H1 (cell line): ENCODE data around the gene KLK6. TPM values are rescaled to one million over a fixed set of nuclear protein-coding genes. Genes with fewer than 3 reads are reported as not detected.

Experiments
- CTCF ChIA-PET: fragments of 300-600 bp; sonication (Branson Sonifier 250); formaldehyde crosslinking; loops from one replicate; lab custom pipeline; 2021; ENCODE audit not compliant: partially characterized antibody; lab: Charles Lee
- POLR2A ChIA-PET: fragments of 300-600 bp; sonication (Branson Sonifier 250); formaldehyde crosslinking; loops from one replicate; lab custom pipeline; 2021; ENCODE audit warnings: inconsistent platforms; ENCODE audit not compliant: partially characterized antibody; lab: Charles Lee
- DNase-seq, 2 experiments: peaks; one replicate each; pipeline versions ENCODE4 v3.0.0 to v3.0.0-alpha.2; 2010 to 2022; ENCODE audit warnings: low spot score in 2 of 2, low read depth in 1 of 2, mixed read lengths in 1 of 2
- FAIRE-seq: peaks from 2 replicates; lab custom pipeline; 2011; peaks lifted over from hg19 to GRCh38; lab: Jason Lieb, UNC
- H2AFZ ChIP-seq: 2 replicates; pipeline ENCODE4 v1.8.1; 2012; ENCODE audit warnings: low read length, inconsistent platforms
- H2AK5ac ChIP-seq: 2 replicates; pipeline ENCODE4 v1.6.1; 2013; ENCODE audit warnings: low read depth, low read length
- H2BK120ac ChIP-seq: replicated peaks from 2 replicates; pipeline ENCODE3; 2013; ENCODE audit warnings: low read depth, low read length, inconsistent platforms
- H2BK12ac ChIP-seq: 2 replicates; pipeline ENCODE4 v1.6.1; 2013; ENCODE audit warnings: low read depth, low read length
- H2BK15ac ChIP-seq: 2 replicates; pipeline ENCODE4 v1.6.1; 2013; ENCODE audit warnings: low read length
- H2BK20ac ChIP-seq: 2 replicates; pipeline ENCODE4 v1.6.1; 2013; ENCODE audit warnings: low read length
- H2BK5ac ChIP-seq: 2 replicates; pipeline ENCODE4 v1.6.1; 2013; ENCODE audit warnings: low read depth, low read length
- H3K14ac ChIP-seq: 2 replicates; pipeline ENCODE4 v1.6.1; 2013; ENCODE audit warnings: inconsistent platforms; ENCODE audit not compliant: insufficient read length
- H3K18ac ChIP-seq: 2 replicates; pipeline ENCODE4 v1.6.1; 2013; ENCODE audit warnings: low read length; ENCODE audit errors: extremely low read depth
- H3K23ac ChIP-seq: 2 replicates; pipeline ENCODE4 v1.6.1; 2013; ENCODE audit warnings: inconsistent platforms; ENCODE audit not compliant: insufficient read length
- H3K23me2 ChIP-seq: 2 replicates; pipeline ENCODE4 v1.6.1; 2013; ENCODE audit warnings: low read depth, low read length
- H3K27ac ChIP-seq: 2 replicates; pipeline ENCODE4 v1.6.1; 2011; ENCODE audit warnings: low read depth, low read length, inconsistent platforms
- H3K27me3 ChIP-seq, 4 experiments: replicated peaks in 1 of 4; 1 replicate in 1 of 4; 2 replicates in 3 of 4; pipeline versions ENCODE4 v1.6.1 to v1.8.1; 2011 to 2013; ENCODE audit warnings: low read length in 3 of 4, mild to moderate bottlenecking in 3 of 4, inconsistent platforms in 2 of 4, mixed read lengths in 2 of 4, moderate library complexity in 1 of 4; ENCODE audit not compliant: control insufficient read depth in 3 of 4, insufficient read depth in 3 of 4; ENCODE audit errors: extremely low read depth in 1 of 4
- H3K36me3 ChIP-seq, 4 experiments: 2 replicates each; pipeline versions ENCODE4 v1.6.1 to v1.8.1; 2011 to 2013; ENCODE audit warnings: mild to moderate bottlenecking in 4 of 4, low read length in 3 of 4, moderate library complexity in 2 of 4, control low read depth in 1 of 4, inconsistent platforms in 1 of 4; ENCODE audit not compliant: insufficient read depth in 4 of 4, control insufficient read depth in 2 of 4
- H3K4ac ChIP-seq: replicated peaks from 2 replicates; pipeline ENCODE3; 2013; ENCODE audit warnings: low read length, low read depth, mixed read lengths, inconsistent platforms; ENCODE audit not compliant: insufficient read length
- H3K4me1 ChIP-seq, 4 experiments: replicated peaks in 1 of 4; 1 replicate in 1 of 4; 2 replicates in 3 of 4; pipeline versions ENCODE4 v1.6.1 to v1.8.1; 2011 to 2013; ENCODE audit warnings: low read length in 3 of 4, inconsistent platforms in 2 of 4, mixed read lengths in 1 of 4; ENCODE audit not compliant: insufficient read depth in 4 of 4, control insufficient read depth in 3 of 4
- H3K4me2 ChIP-seq, 2 experiments: 2 replicates each; pipeline versions ENCODE4 v1.6.1 to v1.8.1; 2011 to 2013; ENCODE audit warnings: low read depth in 2 of 2, low read length in 2 of 2, control low read depth in 1 of 2, inconsistent platforms in 1 of 2, mild to moderate bottlenecking in 1 of 2; ENCODE audit not compliant: insufficient read depth in 1 of 2
- H3K4me3 ChIP-seq, 4 experiments: fragments of 200-600, 300-600 bp in 1 of 4; sonication (generic), shearing (Covaris generic), sonication (Bioruptor Twin) in 1 of 4; 2 replicates each; pipeline versions ENCODE4 v1.5.1 to v1.8.1; 2011 to 2016; ENCODE audit warnings: low read length in 4 of 4, low read depth in 3 of 4, control low read depth in 2 of 4, inconsistent platforms in 2 of 4, mild to moderate bottlenecking in 2 of 4, mixed read lengths in 1 of 4, moderate library complexity in 1 of 4; ENCODE audit not compliant: insufficient read depth in 2 of 4; ENCODE audit errors: extremely low read depth in 1 of 4
- H3K56ac ChIP-seq: replicated peaks from 2 replicates; pipeline ENCODE3; 2013; ENCODE audit warnings: low read depth, mild to moderate bottlenecking, mixed read lengths, low read length, inconsistent platforms; ENCODE audit not compliant: insufficient read length
- H3K79me1 ChIP-seq: 2 replicates; pipeline ENCODE4 v1.6.1; 2013; ENCODE audit warnings: low read depth, low read length, control low read depth
- H3K79me2 ChIP-seq, 2 experiments: 2 replicates each; pipeline versions ENCODE4 v1.6.1 to v1.8.1; 2012 to 2013; ENCODE audit warnings: low read length in 2 of 2, mild to moderate bottlenecking in 2 of 2, inconsistent platforms in 1 of 2; ENCODE audit not compliant: insufficient read depth in 2 of 2, control insufficient read depth in 1 of 2
- H3K9ac ChIP-seq, 4 experiments: replicated peaks in 1 of 4; 1 replicate in 1 of 4; 2 replicates in 3 of 4; pipeline versions ENCODE4 v1.6.1 to v1.8.1; 2011 to 2013; ENCODE audit warnings: low read depth in 3 of 4, low read length in 3 of 4, control low read depth in 2 of 4, mild to moderate bottlenecking in 2 of 4, moderate library complexity in 2 of 4, inconsistent platforms in 1 of 4; ENCODE audit errors: extremely low read depth in 1 of 4
- H3K9me3 ChIP-seq, 2 experiments: 2 replicates each; pipeline versions ENCODE4 v1.6.1 to v1.8.1; 2012 to 2013; ENCODE audit warnings: mild to moderate bottlenecking in 2 of 2, moderate library complexity in 2 of 2, control low read depth in 1 of 2, inconsistent platforms in 1 of 2, low read depth in 1 of 2, low read length in 1 of 2, mixed read lengths in 1 of 2; ENCODE audit not compliant: insufficient read depth in 2 of 2
- H4K20me1 ChIP-seq, 2 experiments: replicated peaks in 1 of 2; 2 replicates each; pipeline versions ENCODE3 to v1.8.1; 2011 to 2013; ENCODE audit warnings: inconsistent platforms in 2 of 2, low read length in 2 of 2, mild to moderate bottlenecking in 1 of 2; ENCODE audit not compliant: insufficient read depth in 2 of 2, control insufficient read depth in 1 of 2
- H4K5ac ChIP-seq: 2 replicates; pipeline ENCODE4 v1.6.1; 2013; ENCODE audit warnings: low read length, low read depth, mixed read lengths, inconsistent platforms; ENCODE audit not compliant: insufficient read length
- H4K8ac ChIP-seq: 2 replicates; pipeline ENCODE4 v1.8.0; 2013; ENCODE audit warnings: mild to moderate bottlenecking, moderate library complexity, low read length, inconsistent platforms; ENCODE audit not compliant: insufficient read depth; ENCODE audit errors: extremely low read depth
- H4K91ac ChIP-seq: replicated peaks from 2 replicates; pipeline ENCODE3; 2013; ENCODE audit warnings: low read length, mixed read lengths, inconsistent platforms; ENCODE audit not compliant: insufficient read length
- CREB1 ChIP-seq: IDR thresholded peaks from 2 replicates; pipeline ENCODE4 v1.6.1; 2012; ENCODE audit warnings: inconsistent platforms
- FOSL1 ChIP-seq: IDR thresholded peaks from 2 replicates; pipeline ENCODE4 v1.6.1; 2011; ENCODE audit warnings: mild to moderate bottlenecking, low read depth, low read length, moderate library complexity; ENCODE audit not compliant: insufficient read depth
- KDM4A ChIP-seq: IDR thresholded peaks from one replicate; pipeline ENCODE4 v1.7.1; 2012; ENCODE audit warnings: low read depth, mild to moderate bottlenecking, moderate library complexity, low read length, inconsistent platforms; ENCODE audit not compliant: severe bottlenecking
- WGBS, 2 experiments: shearing (Covaris generic) in 1 of 2; methylation state at CpG; one replicate each; pipeline versions ENCODE4 v1.1.6 to v1.1.7; 2013 to 2015; ENCODE audit warnings: low lambda C conversion rate in 2 of 2, mixed read lengths in 2 of 2, inconsistent platforms in 1 of 2, low coverage in 1 of 2, missing lambda C conversion rate in 1 of 2; ENCODE audit not compliant: insufficient replicate concordance in 2 of 2, insufficient coverage in 1 of 2, insufficient read length in 1 of 2; ENCODE audit errors: extremely low coverage in 1 of 2, missing lambda C conversion rate in 1 of 2; 5-methylcytosine and 5-hydroxymethylcytosine counted together
- polyA plus RNA-seq, 7 experiments: library from polyadenylated mRNA; depleted of rRNA in 3 of 7; stranded (reverse) in 5 of 7; unstranded in 2 of 7; fragments of >200 nt in 5 of 7; fragments of 200-250 nt in 2 of 7; gene quantifications; 1 replicate in 5 of 7; 2 replicates in 1 of 7; 4 replicates in 1 of 7; pipeline versions ENCODE4 v1.2.1 to v1.2.3, GENCODE V29; 2011 to 2013; ENCODE audit warnings: missing spikeins in 2 of 7, mixed read lengths in 2 of 7
- total RNA-seq: library from RNA; stranded (reverse); fragmentation: NEBNext Ultra II Directional; extraction: Animal tissue kit (Norgen Biotek cat#: 25700); gene quantifications from 2 replicates; pipeline ENCODE4 v1.2.1, GENCODE V29; 2021

The KLK6 gene
- total and polyA plus RNA-seq, 2 of the 8 experiments (the other 6 are each of a cell fraction or from before 2014, with no cell fraction given) = 0.69 to 3.2 TPM

DNA sequence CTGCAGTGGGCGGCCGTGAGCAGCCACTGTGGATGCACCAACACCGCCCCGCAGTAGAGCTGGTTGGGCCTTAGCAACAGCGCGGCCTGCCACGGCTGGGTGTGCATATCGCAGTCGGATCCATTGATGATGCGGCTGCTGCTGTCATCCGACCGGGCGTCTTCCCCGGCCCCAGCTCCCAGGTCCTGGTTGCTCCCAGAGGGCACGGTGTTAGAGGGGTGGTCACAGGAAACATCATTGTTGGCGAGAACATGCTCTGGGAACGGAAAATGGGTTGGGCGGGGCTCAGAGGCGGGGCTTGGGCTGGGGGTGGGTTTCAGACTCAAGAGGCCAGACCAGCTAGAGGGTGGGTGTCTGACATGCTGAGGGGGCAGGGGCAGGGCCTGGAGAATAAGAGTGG lies 19.5 kb downstream of the KLK6 start:
- H3K79me2 ChIP-seq = no peaks in the 10 kb centered on the region
- no peaks in the 10 kb centered on the region for H3K79me1 ChIP-seq
- no peak overlapping the region for H2BK15ac ChIP-seq
- H2BK20ac ChIP-seq = no peak overlapping the region
- H3K9ac ChIP-seq = no peak overlapping the region
- H3K4me2 ChIP-seq = no peak overlapping the region
- no peak overlapping the region for H4K5ac ChIP-seq
- POLR2A ChIA-PET = interaction anchor here (1.5 kb wide), 1 partner anchor 67 kb away, joined by 4 read pairs; no protein-coding TSS in a partner anchor
- H3K4me1 ChIP-seq = peaks cover 0 to 7% (median 4%) of the 10 kb centered on the region in 4 experiments; a peak in 6 of 7 replicates
- no peak overlapping the region for H2AFZ ChIP-seq
- no peak overlapping the region for H3K23ac ChIP-seq
- H2AK5ac ChIP-seq = no peak overlapping the region
- FAIRE-seq (no peak), DNase-seq (no peak)
- CTCF ChIA-PET = interaction anchor here (1.0 to 2.8 kb wide), 6 partner anchors 10 to 27 kb away, joined by 3 to 9 read pairs (median 4); no protein-coding TSS in a partner anchor
- no peak overlapping the region; the same call in 1 of the 2 replicates for H4K8ac ChIP-seq
- peaks cover 0 to 3% (median 0%) of the 10 kb centered on the region in 4 experiments; a peak in 2 of 7 replicates for H3K27me3 ChIP-seq
- H3K23me2 ChIP-seq = peaks cover 4% of the 10 kb centered on the region; the same call in 1 of the 2 replicates
- 88% methylated on average over 18 of the region's 19 CpGs; no CpG with 5 or more reads in 1 of the 2 experiments for WGBS, 2 experiments
- H3K36me3 ChIP-seq = no peaks in the 10 kb centered on the region
- H4K91ac ChIP-seq = no peak overlapping the region
- no peak overlapping the region for H3K4me3 ChIP-seq
- H2BK120ac ChIP-seq = no peak overlapping the region
- H3K4ac ChIP-seq = no peak overlapping the region
- no peak overlapping the region; the same call in 1 of the 2 replicates for H2BK5ac ChIP-seq
- no peak overlapping the region for H3K56ac ChIP-seq
- 0 out of 2 replicates have a peak overlapping the region, but pooled peaks have one; percentile 60 for H2BK12ac ChIP-seq
- no peak overlapping the region; the same call in 1 of the 2 replicates for H3K18ac ChIP-seq
- H3K27ac ChIP-seq = no peak overlapping the region
- H3K14ac ChIP-seq = no peak overlapping the region
- no peaks in the 10 kb centered on the region for H4K20me1 ChIP-seq
- no peaks in the 10 kb centered on the region for H3K9me3 ChIP-seq
- TF ChIP-seq FOSL1 = no peak
- TF ChIP-seq KDM4A = no peak
- TF ChIP-seq CREB1 = no peak
